ENCODE results near the gene CAMK2G. TPM values are rescaled to one million over a fixed set of nuclear protein-coding genes. Genes with fewer than 3 reads are reported as not detected.

CAMK2G gene
- total RNA-seq, 1 donor from 2014 or later: 31.7 TPM

DNA sequence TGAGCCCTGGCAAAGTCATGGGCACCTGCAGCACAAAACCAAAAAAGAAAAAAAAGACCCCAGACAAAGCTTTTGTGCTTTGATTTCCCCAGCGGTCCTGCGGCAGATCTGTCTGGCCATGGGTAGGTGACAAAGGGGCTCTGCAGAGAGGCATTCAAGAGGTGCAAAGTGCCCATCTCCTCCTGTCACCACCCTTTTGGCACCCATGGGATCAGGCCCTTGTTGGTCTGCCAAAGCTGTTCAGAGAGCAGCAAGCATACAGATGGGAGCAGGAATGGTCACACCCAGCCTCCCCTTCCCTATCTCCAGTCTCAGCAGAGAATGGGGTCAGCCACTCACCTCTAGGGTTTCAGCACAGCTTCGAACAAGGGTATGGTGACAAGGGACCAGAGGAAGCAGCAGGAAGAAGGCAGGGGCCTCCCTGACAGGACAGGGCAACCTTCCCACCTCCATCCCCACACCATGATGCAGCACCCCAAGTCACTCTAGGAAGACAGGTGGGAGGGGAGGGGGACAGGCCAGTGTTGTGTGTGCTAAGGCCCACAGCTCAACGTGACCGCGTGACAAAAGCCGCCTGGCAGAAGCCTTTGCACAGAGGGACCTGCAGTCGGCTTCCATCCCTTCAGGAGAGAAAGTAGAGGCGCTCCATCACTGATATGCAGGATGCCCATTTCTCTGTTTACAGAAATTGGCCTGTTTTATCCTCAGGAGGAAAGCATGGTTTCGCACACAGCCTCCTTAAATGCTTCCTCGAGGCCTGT lies 6.3 kb downstream of the CAMK2G start:
- H3K27me3 Mint-ChIP-seq (ENCODE audit: low read depth): no peaks in the 10 kb centered on the region
- peaks cover 16% of the 10 kb centered on the region for H3K36me3 Mint-ChIP-seq (ENCODE audit: low read depth)
- H3K4me3 Mint-ChIP-seq (ENCODE audit: unreplicated experiment): no peak overlapping the region
- H3K9me3 Mint-ChIP-seq (ENCODE audit: low read depth): no peaks in the 10 kb centered on the region
- peaks cover 32% of the 10 kb centered on the region for H3K4me1 Mint-ChIP-seq (ENCODE audit: low read depth)
- TF ChIP-seq, protein P1, sequence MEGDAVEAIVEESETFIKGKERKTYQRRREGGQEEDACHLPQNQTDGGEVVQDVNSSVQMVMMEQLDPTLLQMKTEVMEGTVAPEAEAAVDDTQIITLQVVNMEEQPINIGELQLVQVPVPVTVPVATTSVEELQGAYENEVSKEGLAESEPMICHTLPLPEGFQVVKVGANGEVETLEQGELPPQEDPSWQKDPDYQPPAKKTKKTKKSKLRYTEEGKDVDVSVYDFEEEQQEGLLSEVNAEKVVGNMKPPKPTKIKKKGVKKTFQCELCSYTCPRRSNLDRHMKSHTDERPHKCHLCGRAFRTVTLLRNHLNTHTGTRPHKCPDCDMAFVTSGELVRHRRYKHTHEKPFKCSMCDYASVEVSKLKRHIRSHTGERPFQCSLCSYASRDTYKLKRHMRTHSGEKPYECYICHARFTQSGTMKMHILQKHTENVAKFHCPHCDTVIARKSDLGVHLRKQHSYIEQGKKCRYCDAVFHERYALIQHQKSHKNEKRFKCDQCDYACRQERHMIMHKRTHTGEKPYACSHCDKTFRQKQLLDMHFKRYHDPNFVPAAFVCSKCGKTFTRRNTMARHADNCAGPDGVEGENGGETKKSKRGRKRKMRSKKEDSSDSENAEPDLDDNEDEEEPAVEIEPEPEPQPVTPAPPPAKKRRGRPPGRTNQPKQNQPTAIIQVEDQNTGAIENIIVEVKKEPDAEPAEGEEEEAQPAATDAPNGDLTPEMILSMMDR (IDR thresholded peaks at IDR 0.05): no peak
- DNase-seq (ENCODE audit: low spot score): no peak
- no peak overlapping the region for H3K27ac Mint-ChIP-seq (ENCODE audit: unreplicated experiment)

DNA sequence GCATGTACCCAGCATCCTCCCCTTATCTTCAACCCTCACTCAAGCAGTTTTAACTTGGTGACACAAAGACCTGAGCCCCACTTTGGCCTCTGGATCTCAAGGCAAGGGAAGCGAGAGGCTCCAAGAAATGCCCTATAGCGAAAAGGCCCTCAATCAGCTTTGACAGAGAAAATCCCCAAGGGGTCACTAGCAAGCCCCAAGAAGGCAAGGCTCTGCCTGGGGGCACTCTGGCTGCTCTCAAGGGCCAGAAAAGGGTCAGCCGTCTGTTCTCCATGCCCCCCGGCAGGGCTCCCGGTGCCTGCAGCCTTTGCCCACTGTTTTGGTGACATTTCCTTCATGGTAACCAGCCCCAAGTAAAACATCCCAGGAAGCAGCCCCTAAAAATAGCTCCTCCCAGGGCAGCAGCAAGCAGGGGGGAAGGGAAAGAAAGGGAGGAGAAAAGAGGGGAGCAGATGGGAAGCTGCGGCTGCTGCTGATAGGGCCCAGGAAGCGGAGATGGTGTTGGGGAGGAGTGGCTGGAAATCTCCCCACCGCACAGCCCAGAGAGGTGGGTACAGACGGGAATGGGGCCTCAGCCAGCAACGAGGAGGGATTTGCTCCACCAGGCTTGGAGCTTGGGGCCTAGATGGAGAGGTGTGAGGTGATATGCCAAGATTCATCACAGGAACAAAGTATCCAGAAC lies 7.1 kb downstream of the CAMK2G start:
- H3K36me3 Mint-ChIP-seq (ENCODE audit: low read depth): peaks cover 14% of the 10 kb centered on the region
- peak overlapping the region; percentile 17 for H3K27ac Mint-ChIP-seq (ENCODE audit: unreplicated experiment)
- no peaks in the 10 kb centered on the region for H3K9me3 Mint-ChIP-seq (ENCODE audit: low read depth)
- no peak for DNase-seq (ENCODE audit: low spot score)
- peaks cover 24% of the 10 kb centered on the region for H3K4me1 Mint-ChIP-seq (ENCODE audit: low read depth)
- H3K27me3 Mint-ChIP-seq (ENCODE audit: low read depth): no peaks in the 10 kb centered on the region
- peak overlapping the region; percentile 31 for H3K4me3 Mint-ChIP-seq (ENCODE audit: unreplicated experiment)
- TF ChIP-seq, protein P1 (IDR thresholded peaks at IDR 0.05): no peak

DNA sequence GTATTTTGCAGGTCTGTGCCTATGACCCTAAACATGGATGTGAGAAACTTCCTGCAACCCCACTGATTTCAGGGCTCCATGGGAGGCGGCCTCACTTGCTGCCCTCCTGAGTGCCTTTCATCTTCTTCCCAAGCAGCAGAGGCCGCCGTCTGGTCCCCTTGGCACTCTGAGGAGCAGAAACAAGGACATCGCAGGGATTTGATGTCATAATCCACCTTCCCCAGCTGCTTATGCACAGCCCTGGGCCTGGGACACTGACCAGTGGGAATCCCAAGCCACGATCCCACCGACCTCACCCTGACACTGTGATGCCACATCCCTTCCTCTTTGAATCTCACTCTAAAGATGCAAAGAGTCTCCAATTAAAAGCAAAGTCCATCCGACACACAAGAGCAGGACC lies 7.7 kb downstream of the CAMK2G start:
- Mint-ChIP-seq H3K36me3 (ENCODE audit: low read depth) (peaks cover 10% of the 10 kb centered on the region), H3K9me3 (ENCODE audit: low read depth) (no peaks in the 10 kb centered on the region), H3K4me1 (ENCODE audit: low read depth) (peaks cover 18% of the 10 kb centered on the region), H3K4me3 (ENCODE audit: unreplicated experiment) (no peak overlapping the region), H3K27me3 (ENCODE audit: low read depth) (no peaks in the 10 kb centered on the region), H3K27ac (ENCODE audit: unreplicated experiment) (no peak overlapping the region)
- TF ChIP-seq, protein P1 (IDR thresholded peaks at IDR 0.05): no peak
- no peak for DNase-seq (ENCODE audit: low spot score)

DNA sequence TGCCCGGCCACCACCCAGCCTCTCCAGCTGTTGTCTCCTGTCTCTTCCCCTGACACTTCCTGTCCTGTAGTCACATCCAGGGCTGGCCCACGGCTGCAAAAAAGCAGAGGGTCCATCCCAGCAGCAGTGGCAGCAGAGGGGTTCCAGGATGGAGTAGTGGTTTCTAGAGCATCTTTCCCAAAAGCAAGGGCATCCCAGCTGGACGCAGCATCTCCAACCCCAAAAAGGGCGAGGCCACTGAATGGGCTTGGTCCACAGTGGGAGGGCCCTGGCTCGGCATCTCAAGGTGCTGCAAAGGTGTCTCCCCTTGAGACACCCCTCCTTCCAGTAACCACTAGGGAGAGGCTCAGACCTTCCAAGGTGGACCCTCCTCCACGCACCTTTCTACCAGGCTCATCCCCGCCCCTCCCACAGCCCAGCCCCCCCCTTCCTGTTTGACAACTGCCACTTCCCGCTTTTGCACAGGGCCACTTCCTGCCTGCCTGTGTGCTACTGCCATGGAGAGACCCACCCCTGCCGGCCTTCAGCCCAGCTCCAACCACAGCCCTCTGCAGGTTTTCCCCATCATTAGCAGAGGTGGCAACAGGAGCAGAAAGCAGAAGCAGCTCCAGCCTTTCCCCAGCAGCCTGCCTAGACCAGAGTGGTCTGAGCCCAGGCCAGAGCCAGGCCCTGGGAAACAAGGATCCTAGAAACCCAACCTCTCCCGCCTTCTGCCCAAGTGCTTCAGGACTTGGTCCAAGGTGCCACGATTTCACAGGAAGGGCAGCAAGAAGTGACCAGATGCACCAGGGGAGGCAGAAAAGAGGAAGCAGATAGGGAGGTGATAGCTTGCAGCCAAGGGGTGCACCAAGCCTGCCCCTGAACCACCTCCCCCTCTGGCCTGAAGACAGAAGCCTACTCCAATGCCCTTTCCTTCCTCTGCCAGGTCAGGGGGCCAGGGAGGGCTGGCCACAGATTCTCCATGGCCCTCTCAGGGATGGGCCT lies 8.6 kb downstream of the CAMK2G start:
- Mint-ChIP-seq H3K27me3 (ENCODE audit: low read depth) (no peaks in the 10 kb centered on the region), H3K4me3 (ENCODE audit: unreplicated experiment) (no peak overlapping the region), H3K36me3 (ENCODE audit: low read depth) (peaks cover 10% of the 10 kb centered on the region), H3K4me1 (ENCODE audit: low read depth) (peaks cover 17% of the 10 kb centered on the region), H3K9me3 (ENCODE audit: low read depth) (no peaks in the 10 kb centered on the region), H3K27ac (ENCODE audit: unreplicated experiment) (no peak overlapping the region)
- TF ChIP-seq, protein P1 (IDR thresholded peaks at IDR 0.05): no peak
- DNase-seq (ENCODE audit: low spot score): no peak

DNA sequence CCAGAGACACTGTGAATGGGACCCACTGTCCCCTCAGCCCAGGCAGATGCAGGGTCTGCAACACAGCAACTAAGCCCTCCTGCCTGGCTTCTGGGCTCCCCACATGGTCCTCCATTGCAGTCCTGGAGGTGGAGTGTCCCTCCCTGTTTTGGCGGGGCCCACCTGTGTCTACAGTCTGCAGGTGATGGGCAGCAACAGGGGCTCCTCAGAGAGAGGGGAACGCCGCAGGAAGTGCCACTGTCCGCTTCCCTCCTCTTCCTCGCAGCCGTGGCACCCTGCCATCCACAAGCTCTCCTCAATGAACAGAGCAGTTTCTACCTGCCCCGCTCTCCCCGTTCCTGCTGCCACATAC lies 9.3 kb downstream of the CAMK2G start:
- H3K4me3 Mint-ChIP-seq (ENCODE audit: unreplicated experiment): no peak overlapping the region
- H3K4me1 Mint-ChIP-seq (ENCODE audit: low read depth): peaks cover 24% of the 10 kb centered on the region
- TF ChIP-seq, protein P1 (IDR thresholded peaks at IDR 0.05): no peak
- no peaks in the 10 kb centered on the region for H3K9me3 Mint-ChIP-seq (ENCODE audit: low read depth)
- H3K27me3 Mint-ChIP-seq (ENCODE audit: low read depth): no peaks in the 10 kb centered on the region
- H3K27ac Mint-ChIP-seq (ENCODE audit: unreplicated experiment): no peak overlapping the region
- H3K36me3 Mint-ChIP-seq (ENCODE audit: low read depth): peaks cover 11% of the 10 kb centered on the region
- no peak for DNase-seq (ENCODE audit: low spot score)
